ENCODE measurements around the gene NUMBL. TPM values are rescaled to one million over a fixed set of nuclear protein-coding genes. Genes with fewer than 3 reads are reported as not detected.

The NUMBL gene
- total RNA-seq, 2 donors from 2014 or later = 9.6 to 14.5 TPM

- ATAC-seq = no peak
- intact Hi-C loops (cut with DNase I, micrococcal nuclease) = no loop called here
- DNase-seq = no peak
Measured at GRCh38 chr19:40621966-40622772, 68.3 kb downstream of the NUMBL start.

- intact Hi-C loops (cut with DNase I, micrococcal nuclease) = no loop called here
- ATAC-seq = no peak
Measured at GRCh38 chr19:40621283-40621682, 69.2 kb downstream of the NUMBL start.

GRCh38 chr19:40620161-40620485 lies 70.3 kb downstream of the NUMBL start:
- no peak for ATAC-seq
- no peak for DNase-seq
- intact Hi-C loops (cut with DNase I, micrococcal nuclease) = no loop called here

More at GRCh38 chr19:40621283-40621682, 69.2 kb downstream of the NUMBL start:
- no peak for DNase-seq

GRCh38 chr19:40619333-40620160 lies 70.9 kb downstream of the NUMBL start:
- intact Hi-C loops (cut with DNase I, micrococcal nuclease) = no loop called here
- no peak for DNase-seq
- no peak for ATAC-seq

- ATAC-seq (no peak), DNase-seq (no peak)
- intact Hi-C loops (cut with DNase I, micrococcal nuclease) = no loop called here
Measured at GRCh38 chr19:40617961-40618360, 72.5 kb downstream of the NUMBL start.

GRCh38 chr19:40616941-40617340 lies 73.5 kb downstream of the NUMBL start:
- ATAC-seq (no peak), DNase-seq (no peak)
- intact Hi-C loops (cut with DNase I, micrococcal nuclease) = no loop called here

- no peak for DNase-seq
- no peak for ATAC-seq
- intact Hi-C loops (cut with DNase I, micrococcal nuclease) = no loop called here
Measured at GRCh38 chr19:40616178-40616577, 74.3 kb downstream of the NUMBL start.

Other genes with a start within 250 kb of the NUMBL start
- gene SERTAD3, start 246.3 kb downstream of the NUMBL start, total RNA-seq = 10 to 100 TPM; 38.3 to 43.3 TPM
- gene BLVRB, start 224.9 kb downstream of the NUMBL start, total RNA-seq = 10 to 100 TPM; 77.4 to 79.6 TPM
- 1 to 10 TPM in 1 of 2 donors, under 1 TPM in 1; 0.15 to 1.2 TPM for gene SPTBN4, start 223.7 kb downstream of the NUMBL start, total RNA-seq
- gene SHKBP1, start 113.8 kb downstream of the NUMBL start, total RNA-seq = 10 to 100 TPM; 64.1 to 64.3 TPM
- 100 to 1,000 TPM; 183 to 192 TPM for gene LTBP4, start 89.3 kb downstream of the NUMBL start, total RNA-seq
- 10 to 100 TPM; 28.5 to 41.5 TPM for gene COQ8B, start 26.2 kb upstream of the NUMBL start, total RNA-seq
- gene ITPKC, start 26.5 kb upstream of the NUMBL start, total RNA-seq = 10 to 100 TPM; 24.3 to 24.5 TPM
- gene ACTMAP, start 59.8 kb upstream of the NUMBL start, total RNA-seq = 10 to 100 TPM; 12.1 to 12.4 TPM
- gene SNRPA, start 60.6 kb upstream of the NUMBL start, total RNA-seq = 10 to 100 TPM; 43.4 to 68.0 TPM
- gene MIA, start 84.9 kb upstream of the NUMBL start, total RNA-seq = 1 to 10 TPM in 1 of 2 donors, not detected in 1; 1.7 TPM
- 10 to 100 TPM; 65.9 to 67.9 TPM for gene RAB4B, start 87.6 kb upstream of the NUMBL start, total RNA-seq
- gene EGLN2, start 108.5 kb upstream of the NUMBL start, total RNA-seq = 10 to 100 TPM; 95.3 to 96.9 TPM
- gene CYP2A6, start 159.8 kb upstream of the NUMBL start, total RNA-seq = not detected
- not detected for gene CYP2A7, start 191.6 kb upstream of the NUMBL start, total RNA-seq